Astrocyte (in vitro differentiated cells and primary cell): Measurements from ENCODE around the gene SLC22A5.

Experiments used
- CTCF ChIP-seq: IDR thresholded peaks from 2 replicates; pipeline ENCODE4 v1.5.1; 2011; ENCODE audit warnings: low read depth, mild to moderate bottlenecking, inconsistent platforms, low read length, moderate library complexity; ENCODE audit not compliant: insufficient read depth
- EZH2 ChIP-seq: IDR thresholded peaks from 2 replicates; pipeline ENCODE4 v1.6.1; 2012; ENCODE audit warnings: mild to moderate bottlenecking, low read length, inconsistent platforms; ENCODE audit not compliant: insufficient read depth

- TF ChIP-seq CTCF (no peak), EZH2 (no peak)
Observed at GRCh38 chr5:132411304-132412013, 41.9 kb downstream of the SLC22A5 start.
